Superior temporal gyrus (tissue), 1 donor: Measurements from ENCODE around the gene RNASET2.

Experiments used
- DNase-seq: peaks from one replicate; pipeline ENCODE4 v3.0.0-alpha.2; 2016; ENCODE audit errors: extremely low spot score

Gene RNASET2

DNA sequence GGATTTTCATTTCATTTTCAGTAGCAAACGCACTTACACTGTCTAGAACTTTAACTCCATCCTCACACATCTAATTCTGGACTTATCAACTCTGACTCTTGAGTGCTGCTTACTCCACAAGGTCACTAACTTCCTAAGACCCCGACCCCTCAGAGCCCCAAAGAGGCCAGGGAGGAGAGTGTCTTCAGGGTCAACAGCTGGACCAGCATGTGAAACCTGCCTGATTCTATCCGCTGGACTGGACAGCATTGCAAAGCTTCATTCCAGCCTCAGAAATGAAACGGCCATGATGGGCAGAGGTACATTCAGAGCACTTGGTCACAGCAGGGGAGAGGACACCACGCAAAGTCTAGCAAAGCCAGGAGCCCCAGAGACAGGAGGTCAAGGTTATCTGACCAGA is 9.1 kb downstream of the RNASET2 start:
- DNase-seq, result no peak

DNA sequence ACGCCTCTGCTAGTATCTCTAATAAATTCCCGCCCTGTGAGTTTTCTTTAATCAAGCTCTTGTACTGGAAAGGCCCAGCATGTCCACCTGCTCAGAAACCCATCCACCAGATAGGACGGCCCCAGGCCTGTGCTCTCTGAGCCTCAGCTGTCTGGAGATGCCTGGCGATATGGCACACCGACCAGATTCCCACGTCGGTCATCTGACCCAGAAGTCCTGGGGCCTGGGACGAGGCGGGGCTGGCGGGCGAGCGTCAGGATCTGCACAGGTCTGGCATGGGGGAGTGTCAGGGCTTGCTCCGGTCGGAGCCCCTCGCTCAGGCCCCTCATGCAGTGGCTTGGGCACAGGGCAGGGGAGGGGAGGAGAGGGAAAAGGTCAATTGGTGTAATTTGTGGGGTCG is 10.2 kb downstream of the RNASET2 start:
- DNase-seq, result no peak

DNA sequence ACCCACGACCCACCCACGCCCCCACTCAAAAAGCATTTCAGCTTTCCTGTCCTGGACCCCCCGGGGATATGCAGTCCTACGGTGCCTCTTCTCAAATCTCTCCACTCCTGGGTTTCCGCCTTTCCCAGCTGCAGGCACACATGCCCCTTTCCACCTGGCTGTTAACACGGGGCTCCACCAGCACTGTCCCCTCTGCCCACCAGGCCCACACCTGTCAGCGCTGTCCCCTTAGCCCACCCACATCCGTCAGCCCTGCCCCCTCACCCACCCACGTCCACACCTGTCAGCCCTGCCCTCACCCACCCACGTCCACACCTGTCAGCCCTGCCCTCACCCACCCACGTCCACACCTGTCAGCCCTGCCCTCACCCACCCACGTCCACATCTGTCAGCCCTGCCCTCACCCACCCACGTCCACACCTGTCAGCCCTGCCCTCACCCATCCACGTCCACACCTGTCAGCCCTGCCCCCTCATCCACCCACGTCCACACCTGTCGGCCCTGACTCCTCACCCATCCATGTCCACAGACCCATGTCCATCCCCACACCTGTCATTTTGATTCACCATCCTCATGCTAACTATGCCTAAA is 11.6 kb downstream of the RNASET2 start:
- DNase-seq, result no peak

DNA sequence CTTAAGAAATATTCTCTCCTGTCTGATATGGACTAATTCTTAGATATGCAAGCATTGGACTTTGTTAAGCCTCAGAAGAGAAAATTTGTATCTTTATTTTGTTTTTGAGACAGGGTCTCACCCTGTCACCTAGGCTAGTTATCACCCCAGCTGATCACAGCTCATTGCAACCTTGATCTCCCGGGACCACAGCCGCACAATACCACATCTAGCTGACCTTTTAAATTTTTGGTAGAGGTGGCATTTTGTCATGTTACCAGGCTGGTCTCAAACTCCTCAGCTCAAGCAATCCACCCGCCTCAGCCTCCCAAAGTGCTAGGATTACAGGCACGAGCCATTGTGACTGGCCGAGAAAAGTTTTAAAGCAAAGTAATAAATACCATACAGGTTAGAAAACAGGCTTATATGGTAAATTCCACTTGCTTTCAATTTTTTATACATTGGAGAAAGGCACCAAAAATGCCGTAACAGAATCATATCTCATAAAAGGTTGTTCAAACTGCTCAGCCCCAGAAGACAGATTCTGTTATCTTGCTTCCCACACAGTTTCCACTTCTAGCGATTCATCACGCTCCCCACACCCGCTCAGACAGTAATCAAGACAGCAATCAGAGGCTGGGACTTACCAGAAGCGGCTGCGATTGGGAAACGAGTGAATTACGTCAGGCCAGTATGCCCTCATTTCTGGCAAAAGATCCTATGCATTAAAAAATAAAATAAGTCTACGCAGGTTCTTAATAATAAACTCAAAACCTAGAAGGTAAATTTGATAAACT is 13.8 kb downstream of the RNASET2 start:
- DNase-seq, result no peak

DNA sequence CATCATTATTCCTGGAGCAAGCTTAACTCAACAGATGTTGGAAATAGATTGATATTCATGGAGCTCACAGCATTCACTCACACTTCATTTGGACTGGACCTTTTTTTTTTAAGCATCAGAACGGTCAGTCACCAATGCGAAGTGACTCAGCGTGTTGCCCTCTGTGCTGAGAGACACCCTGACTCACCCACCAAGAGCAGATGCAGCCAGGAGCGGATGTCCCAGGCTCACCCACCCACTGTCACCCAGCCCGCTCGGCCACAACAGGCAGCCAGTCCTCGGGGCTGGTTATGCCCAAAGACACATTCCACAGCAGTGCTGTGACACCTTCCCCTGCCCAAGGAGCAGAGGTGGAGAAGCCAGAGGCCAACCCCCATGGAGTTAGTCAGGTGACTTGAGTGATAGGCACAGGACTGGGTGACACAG is 15.7 kb downstream of the RNASET2 start:
- no peak for DNase-seq

DNA sequence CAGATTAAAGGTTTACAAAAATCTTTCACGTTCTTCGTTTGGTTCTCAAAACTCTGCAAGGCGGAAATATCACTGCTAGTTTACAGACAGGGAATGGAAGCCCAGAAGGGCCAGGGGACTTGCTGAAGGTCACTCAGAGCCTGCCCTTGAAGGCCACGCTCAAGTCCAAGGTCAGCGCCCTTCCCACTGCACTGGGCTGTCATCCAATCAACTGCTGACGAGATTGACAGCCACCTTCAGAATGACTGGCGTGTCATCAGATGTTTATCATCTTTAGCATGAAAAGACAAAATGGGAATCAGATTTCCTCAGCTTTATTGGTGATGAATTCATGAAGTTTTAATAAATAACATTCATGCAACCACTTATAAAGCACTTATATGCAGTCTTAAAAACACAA is 16.5 kb downstream of the RNASET2 start:
- no peak for DNase-seq

DNA sequence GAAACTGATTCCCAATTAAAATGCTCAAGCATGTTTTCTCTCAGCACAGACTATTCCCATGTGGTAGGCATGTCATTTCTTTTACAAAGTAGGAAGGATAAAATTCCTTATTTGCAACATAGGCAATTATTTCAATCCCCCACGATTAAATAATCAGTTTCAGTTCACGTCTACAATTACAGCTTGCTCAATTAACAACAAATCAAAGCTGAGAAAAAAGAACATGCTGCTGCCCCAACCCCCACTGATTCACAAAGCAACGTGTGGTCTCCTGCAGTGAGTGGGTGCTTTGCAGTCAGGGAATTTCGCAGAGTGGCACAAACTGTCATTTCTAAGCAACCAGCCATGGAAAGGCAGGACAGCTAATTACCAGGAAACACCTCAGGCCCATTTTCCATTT is 17.0 kb downstream of the RNASET2 start:
- no peak for DNase-seq

DNA sequence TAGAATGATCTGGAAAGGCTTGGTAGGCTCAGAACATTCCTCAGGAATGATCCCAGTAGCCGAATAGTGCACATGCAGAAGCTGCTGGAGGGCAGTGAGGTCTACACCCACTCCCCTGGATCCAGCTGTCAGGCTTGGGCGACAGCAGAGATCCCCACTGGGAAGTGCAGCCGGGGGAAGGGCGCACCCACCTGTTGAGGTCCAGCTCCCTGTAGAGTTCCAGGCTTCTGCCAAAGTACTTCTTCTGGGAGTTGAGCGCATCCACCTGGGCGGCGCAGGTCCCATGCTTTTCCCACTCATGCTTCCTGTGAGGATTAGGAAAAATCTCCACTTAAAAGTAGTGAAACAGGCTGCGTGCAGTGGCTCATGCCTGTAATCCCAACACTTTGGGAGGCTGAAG is 17.6 kb downstream of the RNASET2 start:
- no peak for DNase-seq

DNA sequence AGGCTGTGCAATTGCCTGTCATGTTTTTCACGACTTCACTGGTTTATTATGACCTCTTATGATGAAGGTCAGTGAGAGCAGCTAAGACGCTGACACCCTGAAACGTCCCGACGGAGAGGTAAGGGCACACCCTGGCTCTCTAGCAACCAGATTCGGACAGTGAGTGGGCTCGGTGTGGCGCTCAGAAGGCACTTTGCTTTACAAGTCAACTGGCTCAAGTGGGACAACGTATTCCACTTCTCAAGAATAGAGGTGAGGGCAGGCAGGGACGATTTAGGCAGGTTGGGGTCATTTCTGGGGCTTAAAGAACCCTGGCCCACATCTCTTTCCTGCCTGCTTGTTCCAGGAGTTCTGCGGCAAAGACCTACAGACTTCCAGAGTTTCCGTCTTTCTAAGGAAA is 18.2 kb downstream of the RNASET2 start:
- DNase-seq, result no peak

DNA sequence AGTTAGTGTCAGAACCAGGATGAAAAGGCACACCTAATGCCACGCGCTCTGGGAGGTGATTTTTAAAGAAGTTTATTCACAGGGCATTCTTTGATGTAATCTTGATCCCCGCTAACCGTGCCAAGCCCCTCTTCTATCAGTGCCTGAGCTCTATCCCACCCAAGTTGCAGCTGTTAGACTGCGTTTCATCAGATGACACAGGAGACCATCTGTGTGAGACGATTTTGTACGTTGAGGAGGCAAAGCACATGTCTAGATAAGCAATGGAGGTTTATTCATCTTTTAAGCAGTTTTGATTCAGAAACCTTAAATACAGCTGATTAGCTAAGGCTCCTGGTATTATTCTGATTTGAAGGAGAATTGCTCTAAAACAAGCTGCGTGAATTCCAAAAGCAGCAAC is 18.6 kb downstream of the RNASET2 start:
- DNase-seq, result no peak

DNA sequence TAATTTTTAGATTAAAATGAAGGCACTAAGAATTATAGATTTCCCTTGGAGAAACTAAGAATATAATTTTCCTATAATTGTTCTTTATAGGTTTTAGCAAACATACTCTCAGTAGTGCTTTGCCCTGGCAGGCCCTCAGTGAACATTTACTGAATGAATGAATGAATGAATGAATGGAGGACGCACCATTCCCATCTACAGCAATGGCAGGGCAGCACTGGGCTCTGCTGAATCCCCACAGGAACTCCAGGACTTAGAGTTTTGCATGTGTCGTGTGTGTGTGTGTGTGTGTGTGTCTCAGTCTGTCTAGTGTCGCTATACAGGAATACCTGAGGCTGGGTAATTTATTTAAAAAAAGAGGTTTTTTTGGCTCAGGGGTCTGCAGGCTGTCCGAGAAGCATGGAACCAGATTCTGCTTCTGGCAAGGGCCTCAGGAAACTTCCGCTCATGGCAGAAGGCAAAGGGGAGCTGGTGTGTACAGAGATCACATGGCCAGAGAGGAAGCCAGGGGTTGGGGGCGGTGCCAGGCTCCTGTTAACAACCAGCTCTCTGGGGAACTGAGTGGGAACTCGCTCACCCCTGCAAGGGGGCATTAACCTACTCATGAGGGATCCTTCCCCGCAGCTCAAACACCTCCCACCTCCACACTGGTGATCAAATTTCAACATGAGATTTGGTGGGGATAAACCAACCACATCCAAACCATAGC is 20.1 kb downstream of the RNASET2 start:
- no peak for DNase-seq

DNA sequence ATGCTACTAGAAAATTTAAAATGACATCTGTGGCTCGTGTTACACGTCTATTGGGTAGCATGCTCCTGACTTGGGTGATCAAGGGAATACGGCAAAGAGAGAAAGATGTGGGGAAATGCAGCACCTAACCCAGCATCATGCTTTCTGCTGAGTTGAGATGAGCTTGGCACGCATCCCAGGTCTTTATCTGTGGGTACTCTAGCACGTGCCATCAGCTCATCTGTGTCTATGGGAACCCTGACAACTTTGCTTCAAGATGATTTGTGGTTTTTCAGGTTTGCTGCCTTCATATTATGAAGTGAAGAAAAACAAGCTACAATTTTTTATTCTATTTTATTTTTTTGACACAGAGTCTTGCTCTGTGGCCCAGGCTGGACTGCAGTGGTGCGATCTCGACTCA is 21.0 kb downstream of the RNASET2 start:
- no peak for DNase-seq

DNA sequence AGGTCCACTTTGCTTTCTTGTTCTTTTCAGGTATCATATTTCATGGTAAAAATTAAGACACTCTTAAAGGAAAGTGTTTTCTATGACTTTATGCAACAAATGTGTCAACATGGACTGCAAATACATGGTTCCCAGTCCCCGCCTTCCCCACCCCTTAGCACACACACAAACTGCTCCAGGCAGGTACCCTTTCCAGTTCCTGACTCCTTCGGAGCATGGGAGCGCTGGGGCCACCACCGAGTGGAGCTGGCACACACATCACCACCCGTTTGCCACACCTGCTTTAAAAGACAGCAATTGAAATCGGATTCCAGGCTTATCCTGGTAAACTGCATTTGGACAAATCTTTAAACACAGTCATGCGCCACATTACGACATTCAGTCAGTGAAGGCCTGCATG is 22.2 kb downstream of the RNASET2 start:
- DNase-seq, result no peak

DNA sequence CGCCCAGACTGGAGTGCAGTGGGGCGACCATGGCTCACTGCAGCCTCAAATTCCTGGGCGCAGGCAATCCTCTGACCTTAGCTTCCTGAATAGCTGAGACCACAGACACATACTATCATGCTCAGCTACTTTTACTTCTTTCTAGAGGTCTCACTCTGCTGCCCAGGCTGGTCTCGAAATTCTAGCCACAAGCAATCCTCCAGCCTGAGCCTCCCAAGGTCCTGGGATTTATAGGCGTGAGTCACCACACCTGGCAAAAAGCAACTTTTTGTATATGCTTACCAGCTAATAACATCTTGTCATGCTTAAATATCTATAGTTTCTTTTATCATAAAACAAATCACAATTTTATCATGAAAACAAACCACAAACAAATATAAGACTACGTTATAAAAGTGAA is 23.0 kb downstream of the RNASET2 start:
- DNase-seq, result no peak

DNA sequence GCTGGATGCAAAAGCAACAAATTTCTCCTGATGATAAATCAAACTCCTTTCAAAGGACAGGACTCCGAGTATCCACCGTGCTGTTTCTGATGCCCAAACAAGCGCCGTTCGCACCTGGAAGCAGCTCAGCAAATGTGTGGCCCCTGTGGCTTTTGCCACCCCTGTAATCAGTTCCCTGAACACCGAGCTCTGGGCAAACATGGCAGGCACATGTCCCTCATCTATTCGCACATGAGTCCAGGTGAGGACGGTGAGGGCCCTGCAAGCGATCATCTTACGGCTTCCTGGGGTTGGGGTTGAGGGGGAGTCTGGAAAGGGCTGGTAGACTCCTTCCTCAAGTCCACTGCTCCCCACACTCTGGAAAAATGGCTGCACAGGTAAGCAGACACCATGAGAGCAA is 23.7 kb downstream of the RNASET2 start:
- no peak for DNase-seq

DNA sequence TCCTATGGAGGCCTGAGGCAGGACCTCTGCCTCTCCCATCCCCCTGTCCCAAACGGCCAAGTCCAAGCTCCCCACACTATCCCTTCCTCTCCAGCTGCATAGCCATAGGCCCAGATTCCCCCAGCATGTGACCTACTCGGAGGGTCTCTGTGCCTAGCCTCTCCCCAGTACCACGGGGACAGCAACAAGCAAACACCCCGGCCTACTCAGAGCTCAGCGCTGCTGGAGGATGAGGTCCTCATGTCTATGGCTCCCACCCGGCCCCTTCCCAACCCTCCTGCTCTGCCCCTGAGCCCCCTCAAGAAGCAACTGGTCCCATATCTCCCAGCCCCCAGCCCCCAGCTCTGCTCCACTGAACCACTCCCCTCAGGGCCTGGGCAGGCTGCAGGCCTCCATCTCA is 24.2 kb downstream of the RNASET2 start:
- no peak for DNase-seq

DNA sequence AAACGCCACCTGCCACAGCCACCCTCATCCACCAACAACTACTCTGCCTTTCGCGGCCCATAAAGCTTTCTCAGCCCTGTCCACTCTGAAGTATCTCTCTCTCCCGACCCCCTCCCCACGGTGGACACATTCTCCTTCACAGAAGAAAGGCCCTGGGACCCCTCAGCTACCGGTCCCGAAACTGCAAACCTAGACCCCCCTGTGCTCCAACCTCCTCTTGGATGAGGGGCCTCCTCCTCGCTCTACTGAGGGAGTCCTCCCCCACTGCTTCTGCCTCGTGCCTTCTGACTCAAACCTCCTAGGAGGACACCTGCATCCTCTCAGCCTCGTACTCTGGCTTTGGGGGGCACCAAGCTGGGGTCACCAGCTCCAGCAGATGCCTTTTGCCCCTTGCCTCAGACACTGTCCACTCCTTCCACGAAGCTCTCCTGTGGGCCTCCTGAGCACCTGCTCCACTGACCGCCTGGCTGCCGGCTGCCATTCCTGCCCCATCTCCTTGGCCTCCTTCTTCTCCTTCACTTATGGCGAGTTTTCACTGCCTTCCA is 24.9 kb downstream of the RNASET2 start:
- no peak for DNase-seq

DNA sequence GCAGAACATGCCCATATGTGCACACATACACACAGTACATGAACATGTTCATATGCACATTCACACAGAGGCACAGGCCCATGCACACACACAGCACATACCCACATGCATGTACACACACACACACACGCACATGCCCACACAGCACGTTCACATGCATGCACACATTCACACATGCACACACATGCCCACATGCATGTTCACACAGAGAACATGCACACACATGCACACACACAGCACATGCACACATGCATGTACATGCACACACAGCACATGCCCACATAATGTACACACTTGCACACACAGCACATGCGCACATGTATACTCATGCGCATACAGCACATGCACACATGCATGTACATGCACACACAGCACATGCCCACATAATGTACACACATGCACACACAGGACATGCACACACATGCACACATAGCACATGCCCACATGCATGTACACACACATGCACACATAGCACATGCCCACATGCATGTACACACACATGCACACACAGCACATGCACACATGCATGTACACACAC is 25.9 kb downstream of the RNASET2 start:
- DNase-seq, result no peak

DNA sequence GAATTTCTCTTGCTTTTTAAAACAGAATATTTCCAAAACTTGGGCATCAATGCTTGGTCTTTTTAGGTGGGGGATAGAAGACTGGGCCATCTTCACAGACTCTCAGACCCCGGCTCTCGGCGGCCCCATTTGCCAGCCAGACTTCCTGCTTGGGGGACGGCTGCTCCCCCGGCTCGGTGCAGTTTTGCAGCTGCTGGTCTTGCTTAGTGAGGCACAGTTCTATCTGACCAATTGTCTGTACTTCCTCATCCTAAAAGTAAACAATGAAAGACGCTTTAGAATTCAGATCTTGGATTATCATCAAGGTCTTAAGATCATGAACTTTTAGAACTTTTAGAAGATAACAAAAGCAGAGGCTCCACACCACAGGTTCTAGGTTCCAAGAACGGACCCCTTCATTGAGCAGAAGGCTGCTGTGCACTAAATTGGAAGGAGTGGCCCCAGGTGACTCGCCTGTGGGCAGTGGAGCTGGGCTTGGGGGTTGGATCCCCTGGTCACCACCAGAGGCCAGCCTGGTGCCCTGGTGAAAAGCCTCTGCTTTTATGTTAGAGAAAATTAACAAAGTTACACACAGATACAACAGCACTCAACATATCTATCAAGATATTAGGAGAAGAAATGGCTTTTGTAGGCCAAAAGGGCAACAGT is 26.7 kb downstream of the RNASET2 start:
- DNase-seq, result no peak

DNA sequence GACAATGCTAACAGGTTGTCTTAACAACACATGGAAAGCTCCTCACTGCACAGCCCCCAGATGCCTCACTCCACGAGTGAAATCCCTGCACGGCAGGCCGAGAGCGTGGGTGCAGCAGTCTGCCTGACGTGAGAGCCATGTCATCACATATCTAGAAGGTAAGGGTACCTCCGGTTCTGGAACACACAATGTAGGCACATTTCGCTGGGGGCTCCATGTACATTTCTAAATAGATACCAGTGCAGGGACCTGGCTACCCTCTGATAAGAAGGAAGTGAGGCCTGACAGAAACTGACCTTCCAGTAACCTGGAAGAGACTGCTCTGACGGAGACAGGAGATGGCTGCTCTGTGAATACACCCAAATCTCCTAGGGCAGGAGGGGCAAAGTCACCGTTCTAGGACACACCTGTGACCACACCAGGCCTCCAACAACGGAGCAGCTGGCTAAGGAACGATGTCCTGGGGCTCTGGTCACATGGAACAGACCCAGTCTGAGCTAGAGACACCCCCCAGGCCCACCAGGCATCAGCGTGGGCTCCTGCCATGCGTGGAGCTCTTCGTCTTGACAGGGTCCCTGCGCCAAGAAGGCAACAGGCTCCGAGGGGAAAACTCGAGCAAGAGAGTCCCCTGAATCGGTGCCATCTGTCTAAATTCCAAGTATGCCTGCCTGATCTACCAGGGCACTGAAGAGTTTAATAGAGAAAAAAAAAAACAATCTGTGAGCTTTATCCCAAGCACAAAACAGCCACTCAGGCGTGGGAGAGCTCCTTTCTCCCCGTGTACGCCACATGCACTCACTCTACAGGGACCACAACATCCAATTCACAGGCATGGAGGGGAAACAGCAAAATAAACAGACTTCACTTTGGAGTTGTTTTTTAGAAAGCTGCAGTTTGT is 27.5 kb downstream of the RNASET2 start:
- no peak for DNase-seq
